Fibroblast of lung (primary cell): ENCODE results near the gene ST13. TPM values are rescaled to one million over a fixed set of nuclear protein-coding genes. Genes with fewer than 3 reads are reported as not detected.

ENCODE experiments used
- DNase-seq, 2 donors: peaks; one replicate each; pipeline versions ENCODE4 v3.0.0 to v3.0.0-alpha.2; 2010; ENCODE audit warnings: low read depth in 2 of 2
- H2AFZ ChIP-seq: 2 replicates; pipeline ENCODE4 v1.5.1; 2012; ENCODE audit warnings: low read length, control low read depth, inconsistent platforms
- H3K27ac ChIP-seq: 2 replicates; pipeline ENCODE4 v1.5.1; 2011; ENCODE audit warnings: low read length, control low read depth; ENCODE audit not compliant: insufficient read depth
- H3K27me3 ChIP-seq: 2 replicates; pipeline ENCODE4 v1.5.1; 2011; ENCODE audit warnings: mild to moderate bottlenecking, low read length; ENCODE audit not compliant: control insufficient read depth, insufficient read depth
- H3K36me3 ChIP-seq: 2 replicates; pipeline ENCODE4 v1.5.1; 2011; ENCODE audit warnings: low read length; ENCODE audit not compliant: control insufficient read depth, insufficient read depth
- H3K4me1 ChIP-seq: 2 replicates; pipeline ENCODE4 v1.5.1; 2011; ENCODE audit warnings: low read length; ENCODE audit not compliant: control insufficient read depth, insufficient read depth; ENCODE audit errors: extremely low read depth
- H3K4me2 ChIP-seq: 2 replicates; pipeline ENCODE4 v1.5.1; 2011; ENCODE audit warnings: low read length, control low read depth; ENCODE audit not compliant: insufficient read depth; ENCODE audit errors: extremely low read depth
- H3K4me3 ChIP-seq, 4 experiments: fragments of 200-600 bp in 1 of 4; sonication (generic) in 1 of 4; replicated peaks in 1 of 4; 2 replicates each; pipeline ENCODE4 v1.5.1; 2011 to 2016; ENCODE audit warnings: low read length in 4 of 4, low read depth in 3 of 4, mild to moderate bottlenecking in 3 of 4, control low read depth in 2 of 4, inconsistent platforms in 1 of 4, mixed read lengths in 1 of 4; ENCODE audit not compliant: insufficient read depth in 1 of 4; ENCODE audit errors: control extremely low read depth in 1 of 4
- H3K79me2 ChIP-seq: 2 replicates; pipeline ENCODE4 v1.5.1; 2012; ENCODE audit warnings: mild to moderate bottlenecking, low read length, inconsistent platforms; ENCODE audit not compliant: control insufficient read depth, insufficient read depth
- H3K9ac ChIP-seq: 2 replicates; pipeline ENCODE4 v1.5.1; 2011; ENCODE audit warnings: mild to moderate bottlenecking, low read length, control low read depth; ENCODE audit not compliant: insufficient read depth
- H3K9me3 ChIP-seq: 2 replicates; pipeline ENCODE4 v1.5.1; 2012; ENCODE audit warnings: low read depth, low read length; ENCODE audit not compliant: control insufficient read depth, insufficient read depth
- H4K20me1 ChIP-seq: 2 replicates; pipeline ENCODE4 v1.5.1; 2011; ENCODE audit warnings: low read length; ENCODE audit not compliant: control insufficient read depth, insufficient read depth; ENCODE audit errors: extremely low read depth
- CTCF ChIP-seq, 2 donors: IDR thresholded peaks in 1 of 2; conservative IDR thresholded peaks in 1 of 2; 1 replicate in 1 of 2; 2 replicates in 1 of 2; pipeline ENCODE4 v1.5.1; 2011 to 2012; ENCODE audit warnings: low read length in 2 of 2, control low read depth in 1 of 2, inconsistent platforms in 1 of 2, low read depth in 1 of 2, mild to moderate bottlenecking in 1 of 2
- EZH2 ChIP-seq: IDR thresholded peaks from 2 replicates; pipeline ENCODE4 v1.5.1; 2012; ENCODE audit warnings: low read length, control low read depth, mild to moderate bottlenecking; ENCODE audit errors: missing control alignments
- polyA plus RNA-seq, 2 donors: library from polyadenylated mRNA; depleted of rRNA in 1 of 2; stranded (reverse) in 1 of 2; unstranded in 1 of 2; fragments of >200 nt; gene quantifications; 2 replicates each; pipeline ENCODE4 v1.2.1, GENCODE V29; 2011 to 2012; ENCODE audit warnings: missing spikeins in 1 of 2
- total RNA-seq: library from RNA; depleted of rRNA; stranded (reverse); fragments of >200 nt; gene quantifications from 2 replicates; pipeline ENCODE4 v1.2.1, GENCODE V29; 2014

ST13 gene
- total and polyA plus RNA-seq, 2 donors (not counting 1 experiment from before 2014, with no cell fraction given) = 239 to 266 TPM

- no peaks in the 10 kb centered on the region for H3K9me3 ChIP-seq
- TF ChIP-seq CTCF (conservative IDR thresholded peaks at IDR 0.05 in 1 of 2, IDR thresholded peaks at IDR 0.05 in 1 of 2; ENCODE audit: low read depth in 1 of 2, low read length in 2 of 2) (no peak), EZH2 (no peak)
- H3K36me3 ChIP-seq = no peaks in the 10 kb centered on the region
- peaks cover 14% of the 10 kb centered on the region for H3K79me2 ChIP-seq
- H3K4me3 ChIP-seq = no peak overlapping the region
- no peak overlapping the region for H3K4me2 ChIP-seq
- H4K20me1 ChIP-seq = no peaks in the 10 kb centered on the region
- no peak overlapping the region for H3K27ac ChIP-seq
- H3K27me3 ChIP-seq = no peaks in the 10 kb centered on the region
- no peak for DNase-seq
- no peak overlapping the region for H3K9ac ChIP-seq
- no peaks in the 10 kb centered on the region for H3K4me1 ChIP-seq
- H2AFZ ChIP-seq = no peak overlapping the region
Measured at GRCh38 chr22:40806711-40807110, 49.7 kb downstream of the ST13 start.

DNA sequence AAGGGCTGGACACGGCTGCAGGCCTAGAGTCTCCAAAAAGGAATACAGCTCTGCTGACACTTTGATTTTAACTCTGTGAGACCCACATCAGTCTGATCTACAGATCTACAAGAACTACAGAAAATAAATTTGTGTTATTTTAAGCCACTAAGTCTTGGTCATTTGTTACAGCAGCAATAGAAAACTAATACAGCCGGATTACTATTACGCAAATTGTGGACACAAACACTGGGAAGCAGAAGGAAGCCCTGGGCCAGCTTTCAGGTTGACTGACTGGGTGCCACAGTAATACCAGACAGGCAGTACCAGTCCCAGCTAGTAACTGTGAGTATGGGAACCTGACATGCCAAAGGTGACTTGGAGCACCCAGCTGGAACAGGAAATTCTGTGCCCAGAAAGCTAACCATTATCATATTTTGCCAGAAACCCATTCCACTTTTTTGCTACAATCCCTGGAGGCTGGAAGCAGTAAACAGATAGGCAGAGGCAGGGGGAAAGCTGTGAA, 50.7 kb downstream of the ST13 start:
- peaks cover 10% of the 10 kb centered on the region for H3K79me2 ChIP-seq

GRCh38 chr22:40805239-40805638, 51.2 kb downstream of the ST13 start:
- peak in 1 of 2 donors; percentile 34 for DNase-seq

More for the DNA sequence above, 50.7 kb downstream of the ST13 start:
- H3K4me3 ChIP-seq = no peak overlapping the region
- no peak overlapping the region for H3K27ac ChIP-seq
- H2AFZ ChIP-seq = no peak overlapping the region
- no peaks in the 10 kb centered on the region for H3K9me3 ChIP-seq
- no peaks in the 10 kb centered on the region for H3K27me3 ChIP-seq
- no peaks in the 10 kb centered on the region for H3K36me3 ChIP-seq
- H4K20me1 ChIP-seq = no peaks in the 10 kb centered on the region
- no peak overlapping the region for H3K4me2 ChIP-seq
- no peaks in the 10 kb centered on the region for H3K4me1 ChIP-seq
- no peak for TF ChIP-seq EZH2
- no peak for TF ChIP-seq CTCF (conservative IDR thresholded peaks at IDR 0.05 in 1 of 2, IDR thresholded peaks at IDR 0.05 in 1 of 2; ENCODE audit: low read depth in 1 of 2, low read length in 2 of 2)
- no peak for DNase-seq
- H3K9ac ChIP-seq = no peak overlapping the region

More at GRCh38 chr22:40805239-40805638, 51.2 kb downstream of the ST13 start:
- no peak overlapping the region for H3K27ac ChIP-seq
- no peak overlapping the region for H2AFZ ChIP-seq
- H3K4me3 ChIP-seq = no peak overlapping the region
- no peak overlapping the region for H3K9ac ChIP-seq
- no peaks in the 10 kb centered on the region for H3K9me3 ChIP-seq
- no peaks in the 10 kb centered on the region for H3K36me3 ChIP-seq
- no peak overlapping the region for H3K4me2 ChIP-seq
- peaks cover 10% of the 10 kb centered on the region for H3K79me2 ChIP-seq
- no peaks in the 10 kb centered on the region for H3K27me3 ChIP-seq
- no peaks in the 10 kb centered on the region for H4K20me1 ChIP-seq
- TF ChIP-seq CTCF (conservative IDR thresholded peaks at IDR 0.05 in 1 of 2, IDR thresholded peaks at IDR 0.05 in 1 of 2; ENCODE audit: low read depth in 1 of 2, low read length in 2 of 2) (no peak), EZH2 (no peak)
- H3K4me1 ChIP-seq = no peaks in the 10 kb centered on the region
